A673 (cell line): ENCODE data around the gene NAV2. TPM values are rescaled to one million over a fixed set of nuclear protein-coding genes. Genes with fewer than 3 reads are reported as not detected.

Experiments
- BruUV-seq: library from RNA; stranded (reverse); fragments of 400-500 nt; replicated peaks from 2 replicates; lab custom pipeline; 2021; lab: Mats Ljungman, UMichigan
- CTCF ChIA-PET: fragments of 300-600 bp; sonication (Branson Sonifier 250); formaldehyde crosslinking; loops from one replicate; lab custom pipeline; 2022; ENCODE audit warnings: antibody characterized with exemption; lab: Charles Lee
- POLR2A ChIA-PET: fragments of 300-600 bp; sonication (Branson Sonifier 250); formaldehyde crosslinking; loops from one replicate; lab custom pipeline; 2022; ENCODE audit warnings: antibody characterized with exemption; ENCODE audit not compliant: low non-redundant PET; lab: Charles Lee
- DNase-seq: peaks from one replicate; pipeline ENCODE4 v3.0.0-alpha.2; 2015; ENCODE audit warnings: low spot score
- H3K27ac ChIP-seq: fragments of 200-600 bp; sonication (generic); 2 replicates; pipeline ENCODE4 v1.5.1; 2016; ENCODE audit warnings: mixed run types, low read depth, mild to moderate bottlenecking, mixed read lengths, antibody characterized with exemption, low read length; ENCODE audit not compliant: poor library complexity, severe bottlenecking
- H3K27me3 ChIP-seq: fragments of 200-600 bp; sonication (generic); replicated peaks from 2 replicates; pipeline ENCODE4 v1.6.1; 2017; ENCODE audit warnings: mixed run types, low read depth, mild to moderate bottlenecking, mixed read lengths, antibody characterized with exemption, low read length; ENCODE audit not compliant: insufficient read depth, poor library complexity
- H3K36me3 ChIP-seq: fragments of 200-600 bp; sonication (generic); 2 replicates; pipeline ENCODE4 v1.6.1; 2016; ENCODE audit warnings: mixed run types, mild to moderate bottlenecking, mixed read lengths, antibody characterized with exemption, low read length; ENCODE audit not compliant: insufficient read depth, poor library complexity, severe bottlenecking
- H3K4me1 ChIP-seq: fragments of 200-600 bp; sonication (generic); 2 replicates; pipeline ENCODE4 v1.6.1; 2017; ENCODE audit warnings: mixed run types, mild to moderate bottlenecking, mixed read lengths, antibody characterized with exemption, low read length; ENCODE audit not compliant: insufficient read depth, poor library complexity, severe bottlenecking
- H3K4me3 ChIP-seq: fragments of 200-600 bp; sonication (generic); 2 replicates; pipeline ENCODE4 v1.5.1; 2016; ENCODE audit warnings: low read depth, mixed run types, mild to moderate bottlenecking, mixed read lengths, low read length; ENCODE audit not compliant: poor library complexity, severe bottlenecking
- H3K9me3 ChIP-seq: fragments of 200-600 bp; sonication (generic); 2 replicates; pipeline ENCODE4 v1.6.1; 2016; ENCODE audit warnings: mixed run types, low read depth, mild to moderate bottlenecking, mixed read lengths, antibody characterized with exemption, low read length; ENCODE audit not compliant: poor library complexity, severe bottlenecking
- EZH2 ChIP-seq: fragments of 200-600 bp; sonication (generic); IDR thresholded peaks from 2 replicates; pipeline ENCODE4 v1.6.1; 2017; ENCODE audit warnings: borderline replicate concordance, low read depth, mild to moderate bottlenecking, mixed read lengths, antibody characterized with exemption, low read length; ENCODE audit not compliant: poor library complexity, severe bottlenecking
- intact Hi-C: fragments of 100-400 bp; cut with micrococcal nuclease; formaldehyde crosslinking; loops from one replicate; pipeline ENCODE4 v1.10.0; 2022; ENCODE audit not compliant: unreplicated experiment
- total RNA-seq: library from RNA; stranded (reverse); gene quantifications from 2 replicates; pipeline ENCODE4 v1.2.3, GENCODE V29; 2021
- TF ChIP-seq, protein P1 (sequence below): fragments of 300-800, 200-600 bp; sonication (generic); conservative IDR thresholded peaks from 2 replicates; pipeline ENCODE4 v1.5.1; 2017; ENCODE audit warnings: low read depth, mild to moderate bottlenecking, antibody characterized with exemption, low read length, moderate library complexity, mixed read lengths

Gene NAV2
- total RNA-seq, 1 experiment from 2014 or later = not detected

DNA sequence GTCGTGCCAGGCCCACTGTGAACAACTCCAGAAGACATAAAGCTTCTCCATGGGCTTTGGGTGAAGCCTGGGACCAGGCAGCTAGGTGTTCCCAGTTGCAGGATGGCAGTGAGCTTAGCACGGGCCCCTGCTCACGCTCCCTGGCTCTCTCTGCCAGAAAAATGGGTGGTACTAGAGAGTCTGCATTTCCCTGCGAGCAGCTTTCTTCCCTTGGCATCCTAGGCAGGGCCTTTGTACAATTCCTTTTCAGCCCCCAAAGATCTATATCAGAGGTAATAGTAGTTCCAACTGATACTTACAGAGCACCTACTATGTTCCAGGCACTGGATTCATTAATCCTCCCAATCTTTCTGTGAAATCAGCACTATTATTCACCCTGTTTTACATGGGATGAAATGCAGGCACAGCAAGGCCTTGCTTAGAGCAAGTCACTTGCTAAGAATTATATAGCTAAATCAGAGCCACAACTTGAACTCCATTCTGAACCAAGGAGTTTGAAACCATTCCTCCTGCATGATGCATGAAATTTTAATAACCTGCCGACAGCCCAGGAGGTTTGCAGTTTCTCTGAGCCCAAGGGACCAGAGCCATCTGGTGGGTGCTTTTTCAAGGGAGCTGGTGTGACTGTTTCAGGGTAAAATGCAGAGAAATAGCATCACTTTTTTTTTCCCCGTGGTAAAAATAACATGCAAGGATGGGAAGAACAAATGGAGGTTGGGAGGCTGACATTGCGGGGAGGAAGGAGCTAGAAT, 22.7 kb downstream of the NAV2 start:
- no peak for DNase-seq
- Histone ChIP-seq H3K27me3 (peaks cover 3% of the 10 kb centered on the region), H3K9me3 (no peaks in the 10 kb centered on the region), H3K4me3 (no peak overlapping the region), H3K4me1 (no peaks in the 10 kb centered on the region), H3K27ac (no peak overlapping the region), H3K36me3 (no peaks in the 10 kb centered on the region)
- no peak for TF ChIP-seq EZH2
- TF ChIP-seq, protein P1, sequence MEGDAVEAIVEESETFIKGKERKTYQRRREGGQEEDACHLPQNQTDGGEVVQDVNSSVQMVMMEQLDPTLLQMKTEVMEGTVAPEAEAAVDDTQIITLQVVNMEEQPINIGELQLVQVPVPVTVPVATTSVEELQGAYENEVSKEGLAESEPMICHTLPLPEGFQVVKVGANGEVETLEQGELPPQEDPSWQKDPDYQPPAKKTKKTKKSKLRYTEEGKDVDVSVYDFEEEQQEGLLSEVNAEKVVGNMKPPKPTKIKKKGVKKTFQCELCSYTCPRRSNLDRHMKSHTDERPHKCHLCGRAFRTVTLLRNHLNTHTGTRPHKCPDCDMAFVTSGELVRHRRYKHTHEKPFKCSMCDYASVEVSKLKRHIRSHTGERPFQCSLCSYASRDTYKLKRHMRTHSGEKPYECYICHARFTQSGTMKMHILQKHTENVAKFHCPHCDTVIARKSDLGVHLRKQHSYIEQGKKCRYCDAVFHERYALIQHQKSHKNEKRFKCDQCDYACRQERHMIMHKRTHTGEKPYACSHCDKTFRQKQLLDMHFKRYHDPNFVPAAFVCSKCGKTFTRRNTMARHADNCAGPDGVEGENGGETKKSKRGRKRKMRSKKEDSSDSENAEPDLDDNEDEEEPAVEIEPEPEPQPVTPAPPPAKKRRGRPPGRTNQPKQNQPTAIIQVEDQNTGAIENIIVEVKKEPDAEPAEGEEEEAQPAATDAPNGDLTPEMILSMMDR = no peak
- CTCF ChIA-PET = no interaction called here
- intact Hi-C loops = no loop called here
- BruUV-seq = no TSS peak
- POLR2A ChIA-PET = no interaction called here

DNA sequence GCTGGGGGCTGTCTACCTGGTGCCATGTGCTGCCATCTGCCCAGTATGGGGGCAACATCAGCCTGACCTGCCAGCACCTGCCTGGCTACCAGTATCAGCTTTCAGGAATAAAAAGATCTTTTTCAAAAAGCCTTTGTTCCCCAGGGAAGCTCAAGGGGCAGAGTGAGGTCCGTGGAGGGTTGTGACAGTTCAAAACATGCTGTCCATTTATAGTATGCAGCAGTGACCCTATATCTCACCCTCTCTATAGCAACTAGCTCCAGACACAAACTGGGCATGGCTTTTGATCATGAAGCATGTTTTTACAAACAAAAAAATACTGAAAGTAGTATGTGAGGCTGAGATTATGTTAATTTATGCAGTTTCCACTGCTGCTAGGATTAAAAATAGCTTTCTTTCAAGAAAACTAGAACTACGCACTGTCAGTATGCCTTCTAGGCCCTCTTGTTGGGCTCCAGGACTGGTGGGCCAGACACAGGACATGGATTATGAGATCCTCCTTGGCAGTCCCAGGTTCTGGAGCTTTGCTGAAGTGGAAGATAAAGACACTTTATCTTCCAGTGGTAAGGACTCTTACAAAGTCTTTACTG, 23.4 kb downstream of the NAV2 start:
- H3K36me3 ChIP-seq = no peaks in the 10 kb centered on the region
- intact Hi-C loops = no loop called here
- no peak for DNase-seq
- H3K9me3 ChIP-seq = no peaks in the 10 kb centered on the region
- ChIA-PET CTCF (no interaction called here), POLR2A (no interaction called here)
- H3K27me3 ChIP-seq = peaks cover 3% of the 10 kb centered on the region
- BruUV-seq = no TSS peak
- H3K4me3 ChIP-seq = no peak overlapping the region
- no peak overlapping the region for H3K27ac ChIP-seq
- TF ChIP-seq, protein P1 = no peak
- no peak for TF ChIP-seq EZH2
- H3K4me1 ChIP-seq = no peaks in the 10 kb centered on the region

DNA sequence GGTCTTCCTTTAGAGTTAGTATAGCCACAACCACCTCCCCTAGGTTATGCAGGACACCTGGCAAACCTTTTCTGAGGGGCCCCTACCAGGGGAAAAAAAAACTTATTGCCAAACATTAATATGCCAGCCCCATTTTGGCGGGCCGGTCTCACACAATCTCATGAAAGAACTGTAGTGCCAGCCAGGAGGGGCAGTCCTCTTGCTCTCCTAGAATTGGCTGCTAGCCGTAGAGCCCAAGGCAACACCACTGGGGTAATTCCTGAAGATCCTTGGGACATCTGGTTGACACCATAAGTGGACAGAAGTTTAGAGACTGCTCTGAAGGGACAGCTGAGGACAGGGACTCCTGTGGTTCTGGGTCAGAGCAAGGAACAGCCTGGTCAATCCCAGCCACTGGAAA, 24.2 kb downstream of the NAV2 start:
- DNase-seq = no peak
- H3K4me3 ChIP-seq = no peak overlapping the region
- H3K27ac ChIP-seq = no peak overlapping the region

More for the DNA sequence above, 24.2 kb downstream of the NAV2 start:
- no TSS peak for BruUV-seq
- Histone ChIP-seq H3K9me3 (no peaks in the 10 kb centered on the region), H3K36me3 (no peaks in the 10 kb centered on the region), H3K27me3 (peaks cover 3% of the 10 kb centered on the region), H3K4me1 (no peaks in the 10 kb centered on the region)
- intact Hi-C loops = no loop called here
- CTCF ChIA-PET = no interaction called here
- POLR2A ChIA-PET = no interaction called here
- TF ChIP-seq EZH2 = no peak
- TF ChIP-seq, protein P1 = no peak
